HEK293 (cell line): ENCODE measurements around the gene GLG1.

Experiments used
- CTCF ChIA-PET: fragments of 350-600 bp; formaldehyde crosslinking; extraction: SDS; loops from one replicate; lab custom pipeline; 2021; ENCODE audit warnings: antibody characterized with exemption; lab: Yijun Ruan, JAX
- POLR2A ChIA-PET: fragments of 300-600 bp; formaldehyde crosslinking; extraction: SDS; loops from one replicate; lab custom pipeline; 2020; ENCODE audit warnings: antibody characterized with exemption, inconsistent platforms; lab: Yijun Ruan, JAX
- H3K27ac ChIP-seq: fragments of 200-500 bp; sonication (Bioruptor generic); 2 replicates; pipeline ENCODE4 v1.5.1; 2014; ENCODE audit warnings: low read depth, low read length, control low read depth, inconsistent platforms; ENCODE audit errors: extremely low read depth
- H3K36me3 ChIP-seq, 2 experiments: fragments of 200-500 bp in 1 of 2; sonication (Bioruptor generic) in 1 of 2; 1 replicate in 1 of 2; 2 replicates in 1 of 2; pipeline ENCODE4 v1.5.1; 2014 to 2017; ENCODE audit warnings: inconsistent platforms in 2 of 2, low read length in 2 of 2; ENCODE audit not compliant: control insufficient read depth in 2 of 2, insufficient read depth in 1 of 2
- H3K4me1 ChIP-seq: fragments of 200-500 bp; sonication (Bioruptor generic); 2 replicates; pipeline ENCODE4 v1.5.1; 2014; ENCODE audit warnings: mild to moderate bottlenecking, low read length, inconsistent platforms; ENCODE audit not compliant: control insufficient read depth, insufficient read depth
- H3K4me3 ChIP-seq: 2 replicates; pipeline ENCODE4 v1.5.1; 2011; ENCODE audit warnings: low read depth, mild to moderate bottlenecking, control low read depth, low read length, moderate library complexity
- H3K9me3 ChIP-seq: fragments of 200-500 bp; sonication (Bioruptor generic); 2 replicates; pipeline ENCODE4 v1.5.1; 2014; ENCODE audit warnings: low read depth, low read length, inconsistent platforms; ENCODE audit not compliant: control insufficient read depth, insufficient read depth
- BCL11A ChIP-seq: fragments of 450-650 bp; formaldehyde crosslinking; IDR thresholded peaks from 2 replicates; pipeline ENCODE4 v1.5.1; 2016; ENCODE audit warnings: low read depth, missing biosample characterization, missing genetic modification characterization
- GLI4 ChIP-seq: fragments of 450-650 bp; formaldehyde crosslinking; IDR thresholded peaks from 2 replicates; pipeline ENCODE4 v1.5.1; 2016; ENCODE audit warnings: missing biosample characterization, missing genetic modification characterization
- PBX3 ChIP-seq: sonication (generic); formaldehyde crosslinking; IDR thresholded peaks from 2 replicates; pipeline ENCODE4 v1.8.1; 2022; ENCODE audit warnings: mild to moderate bottlenecking, moderate library complexity, missing genetic modification reagents
- REST ChIP-seq: fragments of 450-650 bp; formaldehyde crosslinking; IDR thresholded peaks from 2 replicates; pipeline ENCODE4 v1.5.1; 2016; ENCODE audit warnings: missing biosample characterization, missing genetic modification characterization
- SALL2 ChIP-seq: fragments of 450-650 bp; formaldehyde crosslinking; IDR thresholded peaks from 2 replicates; pipeline ENCODE4 v1.5.0; 2017; ENCODE audit warnings: missing biosample characterization, mild to moderate bottlenecking, missing genetic modification characterization, borderline replicate concordance
- ZBTB1 ChIP-seq: fragments of 450-650 bp; formaldehyde crosslinking; IDR thresholded peaks from 2 replicates; pipeline ENCODE4 v1.5.1; 2016; ENCODE audit warnings: missing biosample characterization, missing genetic modification characterization
- ZBTB48 ChIP-seq: fragments of 450-650 bp; formaldehyde crosslinking; IDR thresholded peaks from 2 replicates; pipeline ENCODE4 v1.5.1; 2016; ENCODE audit warnings: missing biosample characterization, missing genetic modification characterization
- ZNF341 ChIP-seq: fragments of 450-650 bp; formaldehyde crosslinking; IDR thresholded peaks from 2 replicates; pipeline ENCODE4; 2016; ENCODE audit warnings: low read depth, missing biosample characterization, missing genetic modification characterization
- ZNF37A ChIP-seq: fragments of 450-650 bp; IDR thresholded peaks from 2 replicates; pipeline ENCODE4 v1.5.1; 2018; ENCODE audit warnings: missing biosample characterization, missing genetic modification characterization
- ZNF449 ChIP-seq: fragments of 450-650 bp; formaldehyde crosslinking; IDR thresholded peaks from 2 replicates; pipeline ENCODE4 v1.5.1; 2017; ENCODE audit warnings: missing biosample characterization, mild to moderate bottlenecking, missing genetic modification characterization, moderate library complexity
- ZNF530 ChIP-seq: fragments of 450-650 bp; formaldehyde crosslinking; IDR thresholded peaks from 2 replicates; pipeline ENCODE4 v1.5.1; 2016; ENCODE audit warnings: low read depth, missing biosample characterization, missing genetic modification characterization
- ZNF560 ChIP-seq: fragments of 450-650 bp; formaldehyde crosslinking; IDR thresholded peaks from 2 replicates; pipeline ENCODE4 v1.5.1; 2017; ENCODE audit warnings: missing biosample characterization, missing genetic modification characterization, borderline replicate concordance
- ZNF621 ChIP-seq: fragments of 450-650 bp; formaldehyde crosslinking; IDR thresholded peaks from 2 replicates; pipeline ENCODE4 v1.5.1; 2017; ENCODE audit warnings: missing biosample characterization, missing genetic modification characterization
- TF ChIP-seq, protein P1 (sequence below): fragments of 450-650 bp; formaldehyde crosslinking; IDR thresholded peaks from 2 replicates; pipeline ENCODE4 v1.5.1; 2016; ENCODE audit warnings: missing biosample characterization, missing genetic modification characterization, borderline replicate concordance
- TF ChIP-seq, protein P2 (sequence below): fragments of 450-650 bp; formaldehyde crosslinking; IDR thresholded peaks from 2 replicates; pipeline ENCODE4 v1.5.1; 2016; ENCODE audit warnings: missing biosample characterization, missing genetic modification characterization

The GLG1 gene

DNA sequence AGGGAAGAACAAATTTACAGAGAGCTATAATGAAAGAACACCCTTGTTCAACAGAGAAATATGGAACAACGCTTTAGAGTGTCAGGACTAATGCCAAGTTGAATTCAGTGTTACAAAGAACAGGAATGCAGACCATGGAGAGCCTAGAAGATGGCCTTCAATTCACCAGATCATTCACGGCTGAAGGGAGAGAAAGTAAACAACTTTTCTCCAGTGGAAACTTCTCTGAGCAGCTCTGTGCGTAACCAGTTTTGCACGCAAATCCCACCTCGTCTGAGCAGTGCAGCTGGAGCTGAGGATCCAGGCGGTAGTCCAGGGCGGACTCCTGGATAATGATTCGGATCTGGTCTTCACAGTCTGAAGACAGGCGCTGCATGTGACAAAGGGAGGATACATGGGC, 145.1 kb downstream of the GLG1 start:
- Histone ChIP-seq H3K4me3 (no peak overlapping the region), H3K9me3 (no peaks in the 10 kb centered on the region)
- TF ChIP-seq ZNF37A (no peak), ZNF341 (tag by site-specific recombination) (no peak), GLI4 (tag by site-specific recombination) (no peak), PBX3 (no peak), ZNF560 (tag by site-specific recombination) (no peak), REST (tag by site-specific recombination) (no peak), ZNF621 (tag by site-specific recombination) (no peak), ZBTB48 (tag by site-specific recombination) (no peak), SALL2 (no peak), ZNF449 (tag by site-specific recombination) (no peak), ZNF530 (tag by site-specific recombination) (no peak), ZBTB1 (no peak), BCL11A (no peak)
- TF ChIP-seq, protein P1, sequence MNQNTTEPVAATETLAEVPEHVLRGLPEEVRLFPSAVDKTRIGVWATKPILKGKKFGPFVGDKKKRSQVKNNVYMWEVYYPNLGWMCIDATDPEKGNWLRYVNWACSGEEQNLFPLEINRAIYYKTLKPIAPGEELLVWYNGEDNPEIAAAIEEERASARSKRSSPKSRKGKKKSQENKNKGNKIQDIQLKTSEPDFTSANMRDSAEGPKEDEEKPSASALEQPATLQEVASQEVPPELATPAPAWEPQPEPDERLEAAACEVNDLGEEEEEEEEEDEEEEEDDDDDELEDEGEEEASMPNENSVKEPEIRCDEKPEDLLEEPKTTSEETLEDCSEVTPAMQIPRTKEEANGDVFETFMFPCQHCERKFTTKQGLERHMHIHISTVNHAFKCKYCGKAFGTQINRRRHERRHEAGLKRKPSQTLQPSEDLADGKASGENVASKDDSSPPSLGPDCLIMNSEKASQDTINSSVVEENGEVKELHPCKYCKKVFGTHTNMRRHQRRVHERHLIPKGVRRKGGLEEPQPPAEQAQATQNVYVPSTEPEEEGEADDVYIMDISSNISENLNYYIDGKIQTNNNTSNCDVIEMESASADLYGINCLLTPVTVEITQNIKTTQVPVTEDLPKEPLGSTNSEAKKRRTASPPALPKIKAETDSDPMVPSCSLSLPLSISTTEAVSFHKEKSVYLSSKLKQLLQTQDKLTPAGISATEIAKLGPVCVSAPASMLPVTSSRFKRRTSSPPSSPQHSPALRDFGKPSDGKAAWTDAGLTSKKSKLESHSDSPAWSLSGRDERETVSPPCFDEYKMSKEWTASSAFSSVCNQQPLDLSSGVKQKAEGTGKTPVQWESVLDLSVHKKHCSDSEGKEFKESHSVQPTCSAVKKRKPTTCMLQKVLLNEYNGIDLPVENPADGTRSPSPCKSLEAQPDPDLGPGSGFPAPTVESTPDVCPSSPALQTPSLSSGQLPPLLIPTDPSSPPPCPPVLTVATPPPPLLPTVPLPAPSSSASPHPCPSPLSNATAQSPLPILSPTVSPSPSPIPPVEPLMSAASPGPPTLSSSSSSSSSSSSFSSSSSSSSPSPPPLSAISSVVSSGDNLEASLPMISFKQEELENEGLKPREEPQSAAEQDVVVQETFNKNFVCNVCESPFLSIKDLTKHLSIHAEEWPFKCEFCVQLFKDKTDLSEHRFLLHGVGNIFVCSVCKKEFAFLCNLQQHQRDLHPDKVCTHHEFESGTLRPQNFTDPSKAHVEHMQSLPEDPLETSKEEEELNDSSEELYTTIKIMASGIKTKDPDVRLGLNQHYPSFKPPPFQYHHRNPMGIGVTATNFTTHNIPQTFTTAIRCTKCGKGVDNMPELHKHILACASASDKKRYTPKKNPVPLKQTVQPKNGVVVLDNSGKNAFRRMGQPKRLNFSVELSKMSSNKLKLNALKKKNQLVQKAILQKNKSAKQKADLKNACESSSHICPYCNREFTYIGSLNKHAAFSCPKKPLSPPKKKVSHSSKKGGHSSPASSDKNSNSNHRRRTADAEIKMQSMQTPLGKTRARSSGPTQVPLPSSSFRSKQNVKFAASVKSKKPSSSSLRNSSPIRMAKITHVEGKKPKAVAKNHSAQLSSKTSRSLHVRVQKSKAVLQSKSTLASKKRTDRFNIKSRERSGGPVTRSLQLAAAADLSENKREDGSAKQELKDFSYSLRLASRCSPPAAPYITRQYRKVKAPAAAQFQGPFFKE: no peak
- TF ChIP-seq, protein P2, sequence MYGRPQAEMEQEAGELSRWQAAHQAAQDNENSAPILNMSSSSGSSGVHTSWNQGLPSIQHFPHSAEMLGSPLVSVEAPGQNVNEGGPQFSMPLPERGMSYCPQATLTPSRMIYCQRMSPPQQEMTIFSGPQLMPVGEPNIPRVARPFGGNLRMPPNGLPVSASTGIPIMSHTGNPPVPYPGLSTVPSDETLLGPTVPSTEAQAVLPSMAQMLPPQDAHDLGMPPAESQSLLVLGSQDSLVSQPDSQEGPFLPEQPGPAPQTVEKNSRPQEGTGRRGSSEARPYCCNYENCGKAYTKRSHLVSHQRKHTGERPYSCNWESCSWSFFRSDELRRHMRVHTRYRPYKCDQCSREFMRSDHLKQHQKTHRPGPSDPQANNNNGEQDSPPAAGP (tag by site-specific recombination): no peak
- TF ChIP-seq, all 188 proteins: peak for 0
- Histone ChIP-seq H3K4me1 (no peaks in the 10 kb centered on the region), H3K36me3 (peaks cover 28 to 82% of the 10 kb centered on the region in 2 experiments), H3K27ac (no peak overlapping the region)
- ChIA-PET CTCF (interaction anchor here (0.7 to 1.3 kb wide), 3 partner anchors 12 to 401 kb away, joined by 3 to 4 read pairs (median 3); no protein-coding TSS in a partner anchor), POLR2A (no interaction called here)
